Measurements from ENCODE around the gene CUX1. TPM values are rescaled to one million over a fixed set of nuclear protein-coding genes. Genes with fewer than 3 reads are reported as not detected.

Gene CUX1
- total and polyA plus RNA-seq, 2 of the 13 experiments (the other 11 are each of a cell fraction or from before 2014, with no cell fraction given), result 13.7 to 14.9 TPM

DNA sequence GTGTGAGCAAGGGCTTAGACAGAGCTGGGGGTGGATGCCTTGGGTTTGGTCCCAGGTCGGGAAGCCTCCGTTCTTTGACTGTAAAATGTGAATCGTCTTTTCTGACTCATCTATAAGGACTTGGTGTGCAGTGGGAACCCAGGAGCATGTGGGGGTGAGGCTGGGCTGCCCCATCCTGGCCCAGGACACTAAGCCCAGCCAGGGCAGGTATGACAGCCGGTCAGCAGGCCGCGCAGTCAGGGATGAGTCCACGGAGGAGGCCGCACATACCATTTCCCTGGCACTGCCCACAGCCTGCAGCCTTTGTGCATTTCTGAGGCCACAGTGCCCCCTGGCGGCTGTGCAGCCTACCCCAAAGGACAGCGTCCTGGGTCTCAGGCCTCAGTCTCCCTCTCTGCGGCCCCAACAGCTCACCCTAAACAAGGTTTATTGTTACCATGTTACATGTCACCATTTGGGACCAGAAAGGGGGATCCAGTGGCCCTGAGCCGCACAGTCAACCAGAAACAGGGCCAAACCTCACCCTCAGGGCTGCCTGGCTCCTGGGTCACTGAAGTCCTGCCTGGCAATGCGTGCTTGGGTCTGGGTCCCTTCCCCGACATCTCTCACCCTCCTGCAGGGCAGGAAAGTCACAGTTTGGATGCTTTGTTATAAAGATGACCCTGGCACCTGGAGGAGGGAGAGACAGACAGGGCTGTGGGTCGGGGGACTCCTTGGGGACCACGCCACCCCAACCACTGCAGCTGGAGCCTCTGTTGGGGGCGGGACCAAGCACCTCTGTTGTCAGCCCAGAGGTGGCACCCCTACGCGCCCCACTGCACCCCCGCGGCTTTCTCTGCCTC is 454.9 kb downstream of the CUX1 start (continued):
- TF ChIP-seq, protein P1, sequence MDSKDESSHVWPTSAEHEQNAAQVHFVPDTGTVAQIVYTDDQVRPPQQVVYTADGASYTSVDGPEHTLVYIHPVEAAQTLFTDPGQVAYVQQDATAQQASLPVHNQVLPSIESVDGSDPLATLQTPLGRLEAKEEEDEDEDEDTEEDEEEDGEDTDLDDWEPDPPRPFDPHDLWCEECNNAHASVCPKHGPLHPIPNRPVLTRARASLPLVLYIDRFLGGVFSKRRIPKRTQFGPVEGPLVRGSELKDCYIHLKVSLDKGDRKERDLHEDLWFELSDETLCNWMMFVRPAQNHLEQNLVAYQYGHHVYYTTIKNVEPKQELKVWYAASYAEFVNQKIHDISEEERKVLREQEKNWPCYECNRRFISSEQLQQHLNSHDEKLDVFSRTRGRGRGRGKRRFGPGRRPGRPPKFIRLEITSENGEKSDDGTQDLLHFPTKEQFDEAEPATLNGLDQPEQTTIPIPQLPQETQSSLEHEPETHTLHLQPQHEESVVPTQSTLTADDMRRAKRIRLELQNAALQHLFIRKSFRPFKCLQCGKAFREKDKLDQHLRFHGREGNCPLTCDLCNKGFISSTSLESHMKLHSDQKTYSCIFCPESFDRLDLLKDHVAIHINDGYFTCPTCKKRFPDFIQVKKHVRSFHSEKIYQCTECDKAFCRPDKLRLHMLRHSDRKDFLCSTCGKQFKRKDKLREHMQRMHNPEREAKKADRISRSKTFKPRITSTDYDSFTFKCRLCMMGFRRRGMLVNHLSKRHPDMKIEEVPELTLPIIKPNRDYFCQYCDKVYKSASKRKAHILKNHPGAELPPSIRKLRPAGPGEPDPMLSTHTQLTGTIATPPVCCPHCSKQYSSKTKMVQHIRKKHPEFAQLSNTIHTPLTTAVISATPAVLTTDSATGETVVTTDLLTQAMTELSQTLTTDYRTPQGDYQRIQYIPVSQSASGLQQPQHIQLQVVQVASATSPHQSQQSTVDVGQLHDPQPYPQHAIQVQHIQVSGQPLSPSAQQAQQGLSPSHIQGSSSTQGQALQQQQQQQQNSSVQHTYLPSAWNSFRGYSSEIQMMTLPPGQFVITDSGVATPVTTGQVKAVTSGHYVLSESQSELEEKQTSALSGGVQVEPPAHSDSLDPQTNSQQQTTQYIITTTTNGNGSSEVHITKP (CRISPR knock-in tag; IDR thresholded peaks at IDR 0.05; ENCODE audit: low read depth), result peak; percentile 79; the same call in 1 of the 2 replicates
- TF ChIP-seq, protein P2, sequence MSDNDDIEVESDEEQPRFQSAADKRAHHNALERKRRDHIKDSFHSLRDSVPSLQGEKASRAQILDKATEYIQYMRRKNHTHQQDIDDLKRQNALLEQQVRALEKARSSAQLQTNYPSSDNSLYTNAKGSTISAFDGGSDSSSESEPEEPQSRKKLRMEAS (IDR thresholded peaks at IDR 0.05), result peak; percentile 41; the same call in 1 of the 2 replicates
- TF ChIP-seq MEIS2 (CRISPR knock-in tag; IDR thresholded peaks at IDR 0.05) (no peak), TGIF2 (CRISPR knock-in tag; IDR thresholded peaks at IDR 0.05) (no peak), ZSCAN29 (CRISPR knock-in tag; conservative IDR thresholded peaks at IDR 0.05) (peak; percentile 78; the same call in 1 of the 2 replicates), TCF12 (IDR thresholded peaks at IDR 0.05) (no peak), TCF12 (CRISPR knock-in tag; IDR thresholded peaks at IDR 0.05) (no peak), ZNF350 (CRISPR knock-in tag; IDR thresholded peaks at IDR 0.05; ENCODE audit: borderline replicate concordance, low read depth) (no peak; the same call in 1 of the 2 replicates), ZNF768 (CRISPR knock-in tag; IDR thresholded peaks at IDR 0.05) (no peak), SNAPC2 (CRISPR knock-in tag; IDR thresholded peaks at IDR 0.05) (no peak), ZNF451 (CRISPR knock-in tag; IDR thresholded peaks at IDR 0.05) (peak; percentile 68; the same call in 1 of the 2 replicates), ZBTB3 (CRISPR knock-in tag; IDR thresholded peaks at IDR 0.05; ENCODE audit: borderline replicate concordance, low read depth) (no peak), NKX3-1 (CRISPR knock-in tag; IDR thresholded peaks at IDR 0.05) (no peak), CENPT (CRISPR knock-in tag; IDR thresholded peaks at IDR 0.05; ENCODE audit: low read depth) (no peak), MTA1 (CRISPR knock-in tag; IDR thresholded peaks at IDR 0.05; ENCODE audit: borderline replicate concordance) (peak; percentile 62; the same call in 1 of the 2 replicates), ZNF136 (CRISPR knock-in tag; IDR thresholded peaks at IDR 0.05; ENCODE audit: low read depth) (0 out of 2 replicates have a peak, but pooled peaks have one; percentile 20), SALL1 (CRISPR knock-in tag; IDR thresholded peaks at IDR 0.05) (peak; percentile 78), EHMT2 (IDR thresholded peaks at IDR 0.05; ENCODE audit: borderline replicate concordance, low read depth, low read length) (no peak), ZNF772 (CRISPR knock-in tag; IDR thresholded peaks at IDR 0.05) (0 out of 2 replicates have a peak, but pooled peaks have one; percentile 39), MTF1 (CRISPR knock-in tag; IDR thresholded peaks at IDR 0.05) (no peak), RFX5 (IDR thresholded peaks at IDR 0.05; ENCODE audit: low read depth, low read length) (no peak)
- TF ChIP-seq, protein P3, sequence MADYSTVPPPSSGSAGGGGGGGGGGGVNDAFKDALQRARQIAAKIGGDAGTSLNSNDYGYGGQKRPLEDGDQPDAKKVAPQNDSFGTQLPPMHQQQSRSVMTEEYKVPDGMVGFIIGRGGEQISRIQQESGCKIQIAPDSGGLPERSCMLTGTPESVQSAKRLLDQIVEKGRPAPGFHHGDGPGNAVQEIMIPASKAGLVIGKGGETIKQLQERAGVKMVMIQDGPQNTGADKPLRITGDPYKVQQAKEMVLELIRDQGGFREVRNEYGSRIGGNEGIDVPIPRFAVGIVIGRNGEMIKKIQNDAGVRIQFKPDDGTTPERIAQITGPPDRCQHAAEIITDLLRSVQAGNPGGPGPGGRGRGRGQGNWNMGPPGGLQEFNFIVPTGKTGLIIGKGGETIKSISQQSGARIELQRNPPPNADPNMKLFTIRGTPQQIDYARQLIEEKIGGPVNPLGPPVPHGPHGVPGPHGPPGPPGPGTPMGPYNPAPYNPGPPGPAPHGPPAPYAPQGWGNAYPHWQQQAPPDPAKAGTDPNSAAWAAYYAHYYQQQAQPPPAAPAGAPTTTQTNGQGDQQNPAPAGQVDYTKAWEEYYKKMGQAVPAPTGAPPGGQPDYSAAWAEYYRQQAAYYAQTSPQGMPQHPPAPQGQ (CRISPR knock-in tag; IDR thresholded peaks at IDR 0.05; ENCODE audit: borderline replicate concordance), result no peak
- TF ChIP-seq, protein P4, sequence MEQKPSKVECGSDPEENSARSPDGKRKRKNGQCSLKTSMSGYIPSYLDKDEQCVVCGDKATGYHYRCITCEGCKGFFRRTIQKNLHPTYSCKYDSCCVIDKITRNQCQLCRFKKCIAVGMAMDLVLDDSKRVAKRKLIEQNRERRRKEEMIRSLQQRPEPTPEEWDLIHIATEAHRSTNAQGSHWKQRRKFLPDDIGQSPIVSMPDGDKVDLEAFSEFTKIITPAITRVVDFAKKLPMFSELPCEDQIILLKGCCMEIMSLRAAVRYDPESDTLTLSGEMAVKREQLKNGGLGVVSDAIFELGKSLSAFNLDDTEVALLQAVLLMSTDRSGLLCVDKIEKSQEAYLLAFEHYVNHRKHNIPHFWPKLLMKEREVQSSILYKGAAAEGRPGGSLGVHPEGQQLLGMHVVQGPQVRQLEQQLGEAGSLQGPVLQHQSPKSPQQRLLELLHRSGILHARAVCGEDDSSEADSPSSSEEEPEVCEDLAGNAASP (CRISPR knock-in tag; IDR thresholded peaks at IDR 0.05; ENCODE audit: borderline replicate concordance), result peak; percentile 61; the same call in 1 of the 2 replicates
